Activated CD8-positive, alpha-beta memory T cell treated with anti-CD3 and anti-CD28 coated beads, Interleukin-2, amount 50 U/mL, for 4 hours (primary cell): ENCODE data around the gene ADCY7.

Source experiments
- DNase-seq: peaks from one replicate; pipeline ENCODE4 v3.0.0-alpha.2; 2020

ADCY7 gene

DNA sequence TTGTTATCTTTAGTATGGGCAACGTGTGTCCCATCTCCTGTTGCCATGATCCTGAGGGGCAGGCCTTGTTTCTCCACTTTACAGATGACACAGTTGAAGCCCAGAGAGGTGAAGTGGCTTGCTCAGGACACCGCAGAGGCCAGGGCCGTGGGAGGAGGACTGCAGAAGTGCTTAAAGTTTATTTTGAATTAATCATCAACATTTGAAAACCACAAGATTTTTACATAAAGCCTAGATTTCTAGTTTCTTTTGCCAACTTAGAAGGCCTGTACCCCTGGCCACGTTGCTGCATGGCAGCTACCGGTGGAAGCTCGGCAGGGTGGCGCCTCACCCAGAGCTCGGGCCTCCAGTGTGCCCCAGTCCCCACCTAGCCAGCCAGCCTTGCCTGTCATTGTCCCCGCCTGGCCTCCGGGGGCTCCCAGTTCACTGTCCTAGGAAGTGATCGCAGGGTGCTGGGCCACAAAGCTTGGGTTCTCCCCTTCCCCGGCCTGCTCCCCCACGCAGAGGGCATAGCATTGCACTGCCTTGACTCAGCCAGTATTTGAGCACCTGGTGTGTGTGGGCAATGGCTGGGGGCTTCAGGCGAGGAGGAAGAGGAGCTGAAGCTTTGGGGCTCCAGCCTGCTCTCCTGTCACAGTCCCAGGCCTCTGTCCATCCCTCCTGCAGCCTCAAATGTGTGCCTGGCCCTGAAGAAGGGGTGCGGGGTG lies 14.8 kb upstream of the ADCY7 start:
- DNase-seq, result no peak

DNA sequence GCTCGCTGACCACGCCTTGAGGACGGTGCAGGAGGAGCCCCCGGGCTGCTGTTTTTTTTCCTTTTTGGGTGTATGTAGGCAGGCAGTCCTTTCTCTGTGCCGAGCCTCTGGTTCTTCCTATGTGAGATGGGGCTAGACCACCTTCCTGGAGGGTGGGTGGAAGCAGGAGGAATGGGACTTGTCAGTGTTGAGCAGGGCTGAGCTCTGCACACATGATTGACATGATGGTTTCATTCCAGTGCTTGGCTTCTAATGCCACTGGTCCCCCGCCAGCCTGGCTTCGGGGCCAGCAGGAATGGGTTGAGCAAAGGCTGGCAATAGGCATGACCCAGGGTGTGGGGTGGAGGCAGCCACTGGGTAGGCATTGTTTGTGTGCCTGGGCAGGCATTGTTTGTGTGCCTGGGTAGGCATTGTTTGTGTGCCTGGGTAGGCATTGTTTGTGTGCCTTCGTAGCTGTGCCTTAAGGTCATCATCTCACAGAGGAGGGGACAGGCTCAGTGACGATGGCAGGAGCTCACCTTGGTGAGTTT lies 14.2 kb upstream of the ADCY7 start:
- DNase-seq, result no peak

DNA sequence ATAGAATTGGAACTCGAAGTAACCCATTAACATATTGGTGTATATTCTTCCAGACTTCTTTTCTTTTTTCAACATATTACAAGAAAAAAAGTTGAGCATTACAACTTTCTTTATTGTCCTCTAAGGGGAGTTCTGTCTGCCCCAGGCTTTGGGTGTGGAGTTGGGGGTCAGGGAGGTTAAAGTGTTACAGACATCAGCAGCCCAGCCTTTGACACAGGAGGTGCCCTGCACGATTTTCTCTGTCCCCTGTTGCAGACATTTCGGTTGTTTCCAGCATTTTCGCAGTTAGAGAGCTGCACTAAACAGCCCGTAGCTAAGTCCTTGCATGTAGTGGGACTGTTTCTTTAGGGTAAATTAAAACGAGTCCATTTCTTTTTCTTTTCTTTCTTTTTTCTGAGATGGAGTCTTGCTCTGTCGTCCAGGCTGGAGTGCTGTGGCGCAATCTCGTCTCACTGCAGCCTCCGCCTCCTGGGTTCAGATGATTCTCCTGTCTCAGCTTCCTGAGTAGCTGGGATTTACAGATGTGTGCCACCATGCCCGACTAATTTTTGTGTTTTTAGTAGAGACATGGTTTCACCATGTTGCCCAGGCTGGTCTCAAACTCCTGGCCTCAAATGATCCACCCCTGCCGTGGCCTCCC lies 13.4 kb upstream of the ADCY7 start:
- DNase-seq, result no peak

DNA sequence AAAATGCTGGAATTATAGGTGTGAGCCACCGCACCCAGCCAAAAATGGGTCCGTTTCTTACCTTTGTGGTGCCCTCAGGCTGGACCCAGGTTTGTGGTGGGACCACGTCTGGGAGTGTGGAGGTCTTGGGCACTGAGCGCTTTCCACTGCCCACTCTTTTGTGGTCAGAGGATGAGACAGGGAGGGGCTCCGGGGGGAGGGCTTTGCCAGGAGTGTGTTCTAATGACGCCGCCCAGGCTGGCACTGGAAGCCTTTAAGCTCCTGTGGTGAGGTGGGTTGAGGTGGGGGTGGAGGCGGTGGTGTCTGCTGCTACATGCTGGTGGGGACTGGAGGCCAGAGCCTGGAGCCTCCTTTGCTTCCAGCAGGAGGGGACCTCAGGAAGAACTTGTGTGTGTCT lies 12.8 kb upstream of the ADCY7 start:
- no peak for DNase-seq

DNA sequence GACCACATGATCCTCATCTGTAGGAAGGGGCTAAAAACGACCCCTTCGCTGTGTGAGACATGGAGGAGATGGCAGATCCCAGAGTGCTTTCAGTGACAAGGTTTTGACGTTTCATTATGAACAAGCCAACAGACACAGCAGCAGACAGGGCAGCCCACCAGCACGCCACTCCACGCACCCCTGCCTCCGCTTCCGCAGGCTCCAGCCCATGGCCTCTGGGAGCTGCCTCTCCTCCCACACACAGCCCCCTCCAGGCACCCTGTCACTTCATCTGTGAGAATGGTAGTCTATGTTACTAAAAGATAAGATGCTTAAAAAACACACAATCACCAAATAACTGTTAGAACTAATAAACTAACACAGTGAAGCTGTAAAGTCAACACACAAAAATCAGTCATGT lies 12.3 kb upstream of the ADCY7 start:
- DNase-seq, result no peak

DNA sequence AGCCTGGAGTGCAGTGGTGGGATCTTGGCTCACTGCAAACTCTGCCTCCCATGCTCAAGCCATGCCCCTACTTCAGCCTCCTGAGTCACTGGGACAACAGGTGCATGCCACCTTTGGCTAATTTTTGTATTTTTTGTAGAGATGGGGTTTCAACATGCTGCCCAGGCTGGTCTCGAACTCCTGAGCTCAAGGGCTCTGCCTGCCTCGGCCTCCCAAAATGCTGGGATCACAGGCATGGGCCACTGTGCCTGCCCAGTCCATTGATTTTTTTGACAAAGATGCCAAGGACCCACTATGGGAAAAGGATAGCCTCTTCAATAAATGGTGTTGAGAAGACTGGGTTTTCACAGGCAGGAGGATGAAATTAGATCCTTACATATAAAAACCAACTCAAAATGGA lies 10.8 kb upstream of the ADCY7 start:
- DNase-seq, result no peak

DNA sequence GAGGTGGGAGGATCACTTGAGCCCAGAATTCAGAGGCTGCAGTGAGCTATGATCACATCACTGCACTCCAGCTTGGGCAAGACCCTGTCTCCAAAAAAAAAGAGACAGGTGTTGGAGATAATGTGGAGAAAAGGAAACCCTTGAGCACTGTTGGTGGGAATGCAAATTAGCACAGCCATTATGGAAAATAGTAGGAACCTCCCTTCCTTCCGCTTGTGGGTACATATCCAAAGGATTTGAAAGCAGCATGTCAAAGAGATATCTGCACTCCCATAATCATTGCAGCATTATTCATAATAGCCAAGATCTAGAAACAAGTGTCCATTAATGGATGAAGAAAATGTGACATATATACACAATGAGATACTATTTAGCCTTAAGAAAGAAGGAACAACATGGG lies 9.7 kb upstream of the ADCY7 start:
- no peak for DNase-seq

DNA sequence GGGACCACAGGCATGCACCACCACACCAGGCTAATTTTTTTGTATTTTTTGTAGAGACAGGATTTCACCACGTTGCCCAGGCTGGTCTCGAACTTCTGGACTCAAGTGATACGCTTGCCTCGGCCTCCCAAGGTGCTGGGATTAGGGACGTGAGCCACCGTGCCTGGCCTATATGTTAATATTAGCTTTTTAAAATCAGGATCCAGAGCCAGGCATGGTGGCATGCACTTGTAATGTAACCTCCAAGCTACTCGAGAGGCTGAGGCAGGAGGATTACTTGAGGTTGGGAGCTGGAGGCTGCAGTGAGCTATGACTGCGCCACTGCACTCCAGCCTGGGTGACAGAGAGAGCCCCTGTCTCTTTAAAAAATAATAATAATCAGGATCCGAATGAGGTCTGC lies 8.5 kb upstream of the ADCY7 start:
- no peak for DNase-seq

DNA sequence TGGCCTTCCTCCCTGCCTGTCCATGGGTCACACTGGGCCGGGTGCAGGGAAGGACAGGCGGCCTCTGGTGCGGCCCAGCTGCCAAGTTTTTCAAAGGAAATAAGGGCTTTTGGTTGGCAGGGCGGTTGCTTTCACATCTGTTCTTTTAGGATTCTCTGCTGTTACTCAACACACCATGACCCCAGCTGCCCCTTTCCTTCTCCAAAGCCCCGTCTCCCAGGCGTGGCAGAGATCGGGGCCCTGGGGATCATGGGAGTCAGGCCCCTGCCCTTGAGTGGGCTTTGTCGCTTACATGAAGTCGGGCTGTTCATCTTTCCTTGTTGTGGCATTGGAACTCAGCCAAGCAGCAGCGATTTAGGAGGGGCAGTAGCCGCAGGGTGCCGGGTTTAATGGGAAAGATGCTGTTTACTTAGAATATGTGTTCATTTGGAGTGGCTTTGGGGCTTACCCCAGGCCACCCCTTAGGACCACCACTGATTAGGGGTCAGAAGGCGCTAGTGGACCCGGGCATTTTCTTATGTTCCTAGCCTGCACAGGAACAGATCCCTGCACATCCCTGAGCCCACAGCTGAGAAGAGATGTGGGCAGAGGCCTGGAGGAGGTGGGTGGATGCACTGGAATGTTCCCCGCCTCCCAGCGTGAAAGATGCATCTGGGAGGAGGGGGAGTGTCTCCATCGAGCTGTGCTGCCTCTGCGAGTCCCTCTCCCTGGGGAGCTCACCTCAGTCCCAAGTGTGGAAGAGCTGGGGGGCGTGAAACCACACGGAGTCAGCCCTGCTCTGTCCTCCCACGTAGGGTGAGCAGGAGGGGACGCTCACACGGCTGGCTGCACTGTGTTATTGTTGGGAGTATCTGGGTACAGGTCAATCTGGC lies 6.8 kb upstream of the ADCY7 start:
- DNase-seq, result no peak

DNA sequence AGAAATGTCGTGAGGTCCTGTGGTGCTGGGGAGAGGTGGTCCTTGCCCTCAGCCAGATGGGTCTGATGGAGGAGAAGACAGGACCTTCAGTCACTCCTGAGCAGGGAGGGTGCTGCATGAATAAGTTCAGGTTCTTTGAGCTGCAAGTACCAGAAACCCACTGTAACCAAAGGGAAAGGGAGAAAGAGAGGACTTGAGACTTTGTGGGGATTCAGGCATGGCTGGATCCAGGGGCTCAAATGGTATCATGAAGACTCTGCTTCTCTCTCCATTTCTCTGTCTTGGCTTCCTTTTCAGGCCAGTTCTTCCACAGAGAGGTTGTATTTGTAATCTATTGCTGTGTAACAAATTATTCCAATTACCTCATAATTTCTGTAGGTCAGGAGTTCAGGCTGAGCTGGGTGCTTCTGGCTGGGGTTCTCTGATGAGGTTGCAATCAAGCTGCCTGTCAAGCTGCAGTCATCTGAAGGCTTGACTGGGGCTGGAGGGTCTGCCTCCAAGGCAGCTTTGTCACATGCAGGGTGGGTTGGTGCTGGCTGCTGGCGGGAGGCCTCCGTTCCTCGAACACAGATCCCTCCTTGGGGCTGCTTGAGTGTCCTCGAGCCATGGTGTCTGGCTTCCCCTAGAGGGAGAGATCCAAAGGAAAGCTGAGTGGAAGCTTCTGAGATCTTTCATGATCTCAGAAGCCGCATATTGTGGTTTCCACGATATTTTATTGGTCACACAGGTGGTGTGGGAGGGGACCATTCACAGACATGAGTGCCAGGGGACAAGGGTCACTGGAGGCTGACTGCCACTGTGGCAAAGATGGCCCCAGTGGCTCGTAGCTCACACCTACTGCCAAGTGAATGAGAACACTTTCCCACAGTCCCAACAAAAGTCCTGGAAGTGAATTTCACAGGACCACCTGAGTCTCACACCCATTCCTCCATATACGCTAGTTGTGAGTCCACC lies 5.9 kb upstream of the ADCY7 start:
- DNase-seq, result no peak

DNA sequence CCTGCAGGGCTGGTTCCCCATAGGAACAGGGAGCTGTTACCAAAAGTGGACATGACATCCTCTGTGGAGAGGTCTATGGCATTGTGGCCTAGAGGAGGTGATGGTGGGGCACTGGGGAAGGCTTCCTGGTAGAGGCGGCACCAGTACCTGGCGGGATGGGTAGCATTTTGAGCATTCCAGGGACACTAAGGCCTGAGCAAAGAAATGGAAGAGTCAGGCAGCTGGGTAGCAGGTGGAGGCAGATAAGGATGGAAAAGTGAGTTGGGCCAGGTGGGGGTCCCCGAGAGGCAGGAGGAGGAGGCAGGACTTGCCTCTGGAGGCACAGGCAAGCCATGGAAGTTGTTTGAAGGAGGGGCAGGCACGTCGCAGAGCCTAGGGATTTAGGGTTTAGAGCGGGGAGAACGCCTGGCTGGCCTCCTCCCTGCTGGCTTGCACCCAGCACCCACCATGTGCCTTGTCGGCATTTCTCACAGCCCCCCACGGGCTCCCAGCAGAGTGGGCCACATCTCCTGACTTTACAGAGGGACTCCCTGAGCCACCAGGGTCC lies 5.1 kb upstream of the ADCY7 start:
- no peak for DNase-seq

DNA sequence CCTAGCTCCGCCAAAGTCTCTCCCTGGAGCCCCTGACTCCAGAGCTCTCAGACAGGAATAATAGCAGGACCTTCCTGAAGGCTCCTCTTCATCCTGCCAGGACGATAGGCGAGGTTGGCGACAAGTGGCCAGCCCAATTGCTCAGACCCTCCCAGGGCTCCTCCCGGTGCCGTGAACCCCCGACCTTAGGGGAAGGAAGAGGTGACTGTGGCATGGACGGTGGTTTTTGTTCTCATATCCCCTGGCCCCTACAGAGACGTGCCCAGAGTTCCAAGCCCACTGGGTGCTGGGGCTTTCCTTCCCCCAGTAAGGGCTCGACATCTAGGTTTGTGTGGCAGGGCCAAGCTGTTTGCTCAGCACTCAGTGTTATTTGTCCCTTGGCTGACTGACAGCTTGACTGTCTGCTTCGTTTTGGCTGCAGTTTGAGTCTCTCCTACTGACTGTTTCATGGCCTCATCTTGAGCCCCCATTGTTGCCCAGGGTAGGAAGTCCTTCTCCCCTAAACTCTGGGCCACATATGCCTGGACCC lies 4.6 kb upstream of the ADCY7 start:
- DNase-seq, result no peak

DNA sequence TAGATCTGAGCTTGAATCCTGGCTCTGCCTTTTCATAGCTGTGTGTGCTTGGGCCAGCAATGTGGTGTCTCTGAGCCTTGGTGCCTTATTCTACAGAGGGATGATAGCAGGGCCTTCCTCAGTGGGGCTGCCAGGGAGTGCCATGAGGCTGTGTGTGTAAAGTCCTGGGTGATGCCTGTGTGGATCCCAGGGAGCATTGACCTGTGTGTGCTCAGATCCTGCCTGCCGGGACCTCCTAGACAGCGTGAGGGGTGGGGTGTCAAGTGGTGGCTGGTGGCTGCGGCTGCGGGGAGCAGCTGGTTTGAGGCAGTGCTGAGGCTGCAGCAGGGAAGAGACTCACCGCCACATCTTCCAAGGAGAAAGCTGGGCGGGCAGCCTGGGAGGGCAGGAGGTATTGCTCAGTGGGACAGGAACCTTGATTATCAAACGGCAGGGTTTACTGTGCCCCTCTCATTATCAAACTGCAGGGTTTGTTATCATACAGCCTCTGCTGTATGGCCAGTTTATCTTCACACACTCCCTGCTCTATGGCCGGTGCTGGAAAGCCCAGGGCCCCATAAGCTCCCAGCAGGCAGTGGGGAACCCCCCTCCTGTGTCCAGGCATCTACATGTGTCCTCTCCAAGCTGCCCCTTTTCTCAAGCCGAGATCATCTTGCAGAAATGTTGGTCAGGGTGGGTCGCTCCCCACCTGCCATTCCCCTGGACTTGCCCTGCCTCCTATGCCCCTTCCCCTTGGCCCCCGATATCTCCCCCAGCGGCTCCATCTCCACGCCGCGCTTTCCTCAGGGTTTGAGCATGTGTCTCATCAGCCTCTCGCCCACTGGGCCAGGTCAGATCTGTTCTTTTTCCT lies 3.1 kb upstream of the ADCY7 start:
- DNase-seq, result no peak

DNA sequence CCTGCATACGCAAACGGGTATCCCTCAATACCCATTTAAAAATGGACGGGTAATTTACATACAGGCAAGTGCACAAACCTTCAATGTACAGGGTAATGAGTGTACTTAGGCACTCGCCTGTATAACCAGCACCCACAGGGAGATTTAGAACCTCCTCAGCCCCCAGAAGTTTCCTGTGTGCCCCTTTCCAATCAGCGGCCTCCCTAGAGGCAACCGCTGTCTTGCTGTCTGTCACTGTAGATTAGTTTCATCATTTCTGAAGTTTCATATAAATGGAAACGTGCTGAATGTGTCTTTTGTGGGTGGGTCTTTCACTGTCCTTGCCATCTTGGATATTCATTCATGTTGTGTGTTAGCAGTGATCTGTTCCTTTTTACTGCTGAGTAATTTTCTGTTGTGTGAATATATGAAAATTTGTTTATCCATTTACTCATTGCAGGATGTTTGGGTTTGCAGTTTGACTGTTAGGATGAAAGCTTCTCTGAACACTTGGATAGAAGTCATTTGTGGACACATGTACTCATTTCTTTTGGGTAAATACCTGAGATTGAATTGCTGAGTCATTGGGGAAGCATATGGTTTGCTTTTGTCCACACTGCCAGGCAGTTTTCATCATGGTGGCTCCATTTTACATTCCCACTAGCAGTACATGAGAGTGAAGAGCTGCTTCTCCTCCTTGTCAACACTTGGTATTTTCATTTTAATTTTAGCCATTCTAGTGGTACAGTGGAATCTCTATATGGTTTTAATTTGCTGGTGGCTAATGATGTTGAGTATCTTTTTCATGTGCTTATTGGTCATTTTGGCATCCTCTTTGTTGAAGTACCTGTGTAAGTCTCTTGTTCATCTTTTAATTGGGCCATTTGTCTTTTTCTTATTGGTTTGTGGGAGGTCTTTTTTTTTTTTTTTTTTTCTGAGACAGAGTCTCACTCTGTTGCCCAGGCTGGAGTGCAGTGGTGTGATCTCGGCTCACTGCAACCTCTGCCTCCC lies 2.1 kb upstream of the ADCY7 start:
- DNase-seq, result no peak

DNA sequence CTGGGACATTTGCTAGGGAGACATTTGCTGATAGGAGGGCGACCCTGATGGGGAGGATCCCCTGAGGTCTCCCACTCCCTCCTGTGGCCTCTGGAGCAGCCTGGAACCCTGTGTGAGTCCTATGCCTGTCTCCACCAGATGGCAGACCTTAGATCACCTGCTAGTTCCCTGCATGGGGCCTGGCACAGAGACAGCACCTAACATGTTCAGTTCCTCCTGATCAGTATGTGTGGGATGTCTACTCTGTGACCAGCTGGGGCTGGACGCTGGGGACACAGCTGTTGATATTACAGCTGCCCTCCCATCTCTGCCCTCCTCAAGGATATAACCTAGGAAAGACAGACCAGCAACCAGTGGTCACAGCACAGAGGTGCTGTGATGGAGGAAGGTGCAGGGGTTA lies 1.1 kb upstream of the ADCY7 start:
- peak; percentile 45 for DNase-seq

DNA sequence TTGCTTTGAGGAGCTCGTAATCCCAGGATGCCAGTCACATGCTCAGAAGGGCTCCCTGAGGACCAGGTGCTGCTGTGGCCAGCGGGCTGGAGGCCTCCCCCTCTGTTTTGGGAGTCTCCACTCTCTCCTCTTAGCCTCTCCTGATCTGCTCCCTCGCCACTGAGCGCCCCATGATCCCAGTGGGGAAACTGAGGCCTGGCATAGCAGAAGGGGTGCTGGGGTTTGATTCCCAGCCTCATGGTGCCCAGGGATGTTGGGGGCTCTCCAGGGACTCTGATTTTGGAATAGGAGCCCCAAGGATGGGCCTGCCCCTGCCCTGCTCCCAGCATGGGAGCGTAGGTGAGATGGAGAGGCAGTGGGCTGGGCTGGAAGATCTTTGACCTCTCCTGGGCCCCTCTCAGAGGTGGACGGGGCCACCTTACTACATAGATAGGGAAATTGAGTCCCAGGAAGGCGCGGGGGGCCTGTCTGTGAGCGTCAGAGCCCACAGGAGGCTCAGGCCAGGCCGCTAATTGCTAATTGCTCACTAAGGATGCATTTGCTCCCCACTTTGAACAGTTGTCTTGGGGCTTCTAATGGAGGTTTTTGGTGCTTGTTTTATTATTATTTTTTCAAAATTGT lies 525 bp upstream of the ADCY7 start:
- no peak for DNase-seq

DNA sequence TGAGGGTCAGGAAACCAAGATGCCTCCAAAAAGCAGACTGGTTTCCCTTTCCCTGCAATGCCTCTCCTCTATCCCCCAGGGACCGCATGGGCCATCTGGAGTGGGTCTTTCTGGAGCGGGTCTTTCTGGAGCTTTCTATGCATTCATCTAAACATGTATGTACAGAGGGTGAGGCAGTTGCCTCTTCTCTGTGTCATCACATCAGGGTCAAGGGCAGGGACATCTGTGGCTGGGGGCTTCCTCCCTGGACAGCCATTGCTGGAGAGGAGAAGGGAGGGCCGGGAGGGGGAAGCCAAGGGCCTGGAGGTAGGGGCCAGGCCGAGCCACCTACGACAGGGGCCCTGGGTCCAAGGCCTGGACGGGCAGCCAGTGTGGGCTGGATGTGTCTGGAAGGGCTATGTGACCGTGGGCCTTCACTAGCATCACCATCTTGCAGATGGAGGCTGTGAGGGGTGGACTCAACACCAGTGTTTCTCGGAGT lies 840 bp downstream of the ADCY7 start:
- DNase-seq, result no peak

DNA sequence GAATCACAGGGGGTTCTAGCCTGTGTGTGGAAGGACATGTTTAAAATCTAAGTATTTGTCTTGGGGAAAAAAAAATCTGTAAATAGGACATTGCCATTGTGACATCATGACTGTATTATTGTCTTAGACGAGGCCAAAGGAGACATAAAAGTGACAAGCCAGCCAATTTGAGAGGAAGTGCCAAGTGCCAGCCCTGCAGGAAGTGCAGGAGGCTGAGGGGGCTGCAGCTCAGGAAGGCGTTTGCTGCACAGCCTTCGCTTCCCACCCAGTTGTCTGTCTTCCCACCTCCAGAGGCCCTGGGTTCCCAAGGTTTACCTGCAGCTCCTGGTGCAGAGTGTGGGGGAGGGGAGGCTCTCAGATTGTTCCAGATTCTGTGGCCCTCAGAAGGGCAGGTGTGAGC lies 1.3 kb downstream of the ADCY7 start:
- DNase-seq, result no peak

DNA sequence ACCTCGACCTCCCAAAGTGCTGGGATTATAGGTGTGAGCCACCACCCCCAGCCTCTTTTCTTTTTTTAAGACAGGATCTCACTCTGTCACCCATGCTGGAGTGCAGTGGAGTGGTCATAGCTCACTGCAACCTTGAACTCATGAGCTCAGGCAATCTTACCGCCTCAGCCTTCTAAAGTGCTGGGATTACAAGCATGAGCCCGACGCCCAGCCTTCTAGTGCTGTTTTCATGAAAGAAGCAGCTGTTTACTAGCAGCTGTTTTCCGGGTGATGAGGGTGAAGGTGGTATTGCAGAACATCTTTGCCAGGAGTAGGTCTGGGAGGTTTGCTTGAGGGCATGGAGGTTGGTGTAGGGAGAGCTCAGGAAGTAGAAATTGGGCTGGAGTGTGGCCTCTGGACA lies 2.0 kb downstream of the ADCY7 start:
- no peak for DNase-seq
